T47D (cell line): Measurements from ENCODE around the gene ZNF143.
A peak's percentile ranks its signal among the peaks of the same experiment; 100 is the strongest.

Experiments
- DNase-seq, 2 experiments: peaks; one replicate each; pipeline versions ENCODE4 v3.0.0 to v3.0.0-alpha.2; 2011 to 2012; ENCODE audit warnings: low read depth in 1 of 2, low spot score in 1 of 2
- JUND ChIP-seq: IDR thresholded peaks from 2 replicates; pipeline ENCODE4 v1.6.1; 2012; ENCODE audit warnings: low read depth
- in situ Hi-C: cut with HindIII; loops from 2 replicates; pipeline ENCODE4 v1.10.0; 2016; ENCODE audit warnings: low sequenced_read_pairs, low pct_unique_long_range_greater_than_20kb

ZNF143 gene

GRCh38 chr11:9568161-9568853 is 107.5 kb downstream of the ZNF143 start:
- DNase-seq, result peak in 1 of 2 experiments; percentile 20
- no peak for TF ChIP-seq JUND
- in situ Hi-C loops, result no loop called here

GRCh38 chr11:9568854-9569587 is 108.2 kb downstream of the ZNF143 start:
- peak in 1 of 2 experiments; percentile 97 for DNase-seq
- in situ Hi-C loops, result no loop called here
- TF ChIP-seq JUND, result peak; percentile 34; the same call in 1 of the 2 replicates

DNA sequence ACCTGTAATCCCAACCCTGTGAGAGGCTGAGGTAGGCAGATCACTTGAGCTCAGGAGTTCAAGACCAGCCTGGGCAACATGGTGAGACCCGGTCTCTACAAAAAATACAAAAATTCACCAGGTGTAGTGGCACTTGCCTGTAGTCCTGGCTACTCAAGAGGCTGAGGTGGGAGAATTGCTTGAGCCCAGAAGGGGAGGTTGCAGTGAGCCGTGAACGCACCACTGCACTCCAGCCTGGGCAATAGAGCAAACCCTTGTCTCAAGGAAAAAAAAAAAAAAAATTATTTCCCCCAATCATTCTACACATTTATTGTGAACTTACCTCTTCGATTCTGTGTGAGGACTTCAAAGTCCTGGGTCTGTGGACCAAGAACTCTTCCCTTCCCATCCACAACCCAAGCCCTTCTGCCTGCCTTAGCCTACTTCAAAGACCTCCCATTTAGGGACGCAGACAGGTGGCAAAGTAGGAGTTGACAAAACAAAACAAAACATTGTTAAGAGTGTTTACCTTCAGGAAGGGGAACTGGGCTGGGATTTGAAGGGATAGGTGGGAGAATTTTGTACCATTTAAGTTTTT is 108.9 kb downstream of the ZNF143 start:
- DNase-seq, result peak in 1 of 2 experiments; percentile 27
- in situ Hi-C loops, result no loop called here
- TF ChIP-seq JUND, result no peak

GRCh38 chr11:9570313-9571025 is 109.7 kb downstream of the ZNF143 start:
- in situ Hi-C loops, result no loop called here
- no peak for TF ChIP-seq JUND
- no peak for DNase-seq

DNA sequence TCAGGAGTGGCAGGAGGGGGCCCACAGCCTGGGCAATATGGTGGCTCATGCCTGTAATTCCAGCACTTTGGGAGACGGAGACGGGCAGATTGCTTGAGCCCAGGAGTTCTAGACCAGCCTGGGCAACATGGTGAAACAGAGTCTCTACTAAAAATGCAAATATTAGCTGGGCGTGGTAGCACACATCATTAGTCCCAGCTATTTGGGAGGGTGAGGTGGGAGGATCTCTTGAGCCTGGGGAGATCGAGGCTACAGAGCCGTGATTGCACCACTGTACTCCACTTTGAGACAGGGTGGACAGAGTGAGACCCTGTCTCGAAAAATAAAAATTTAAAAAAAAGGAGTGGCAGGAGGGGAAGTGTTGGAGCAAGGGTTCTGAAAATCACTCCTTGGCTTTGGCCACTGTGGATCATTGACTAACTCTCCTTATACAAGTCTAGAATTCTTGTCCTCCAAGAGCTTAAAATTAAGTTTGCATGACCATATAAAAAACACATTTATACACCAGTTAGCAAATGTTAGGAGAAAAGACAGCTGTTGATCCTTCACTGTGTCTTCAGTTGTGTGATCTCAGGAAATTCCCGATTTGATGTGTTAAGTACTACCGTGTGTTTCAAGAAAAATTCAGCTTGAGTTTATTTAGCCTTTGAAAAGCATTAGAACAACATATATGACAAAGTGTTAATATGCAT is 110.4 kb downstream of the ZNF143 start:
- no peak for TF ChIP-seq JUND
- peak in 1 of 2 experiments; percentile 45 for DNase-seq
- in situ Hi-C loops, result no loop called here

GRCh38 chr11:9571763-9572115 is 110.9 kb downstream of the ZNF143 start:
- TF ChIP-seq JUND, result no peak
- in situ Hi-C loops, result no loop called here

DNA sequence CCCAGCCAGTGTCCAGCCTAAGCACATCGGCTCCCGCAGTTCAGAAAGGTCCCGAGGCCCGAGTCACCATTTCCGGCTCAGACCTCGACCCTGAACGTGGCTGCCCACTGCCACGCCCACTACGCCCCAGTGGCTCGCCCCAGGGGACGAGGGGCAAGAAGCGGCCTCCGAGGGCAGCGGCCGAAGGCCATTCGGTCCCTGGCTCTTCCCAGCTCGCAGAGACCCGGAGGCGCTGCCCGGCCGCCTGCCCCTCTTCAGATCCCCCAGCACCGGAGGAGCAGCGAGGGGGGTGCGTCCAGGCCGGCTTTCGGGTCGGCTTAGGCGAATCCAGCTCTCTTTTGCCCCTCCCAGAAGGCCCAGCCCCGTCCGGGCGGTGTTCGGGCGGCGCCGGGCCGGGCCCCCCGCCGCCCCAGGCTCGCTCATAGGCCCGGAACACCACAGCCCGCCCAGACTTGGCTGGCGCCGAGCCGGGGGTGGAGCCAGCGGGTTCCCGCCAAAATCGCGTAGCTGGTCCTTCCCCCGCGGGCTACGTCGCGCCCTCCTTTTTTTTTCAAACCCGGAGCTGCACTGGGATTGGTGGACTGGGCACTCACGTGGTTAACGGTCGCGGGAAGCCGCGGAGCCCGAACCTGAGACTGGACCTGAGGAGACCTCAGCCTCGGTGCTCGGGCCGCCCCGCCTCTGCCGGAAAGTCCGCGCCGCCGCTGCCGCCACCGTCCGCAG is 112.4 kb downstream of the ZNF143 start, which contains the start of gene WEE1:
TSS of gene WEE1 (plus strand) at position 619 of the 723 bp plus-strand sequence. CDS start 264 bp downstream, outside the sequence.
- TF ChIP-seq JUND, result no peak
- peak; percentile 82 to 98 for DNase-seq
- in situ Hi-C loops, result no loop called here

More at GRCh38 chr11:9571763-9572115, 110.9 kb downstream of the ZNF143 start:
- DNase-seq, result peak in 1 of 2 experiments; percentile 13

- DNase-seq, result no peak
Measured at GRCh38 chr11:9573775-9574621, 113.2 kb downstream of the ZNF143 start.

DNA sequence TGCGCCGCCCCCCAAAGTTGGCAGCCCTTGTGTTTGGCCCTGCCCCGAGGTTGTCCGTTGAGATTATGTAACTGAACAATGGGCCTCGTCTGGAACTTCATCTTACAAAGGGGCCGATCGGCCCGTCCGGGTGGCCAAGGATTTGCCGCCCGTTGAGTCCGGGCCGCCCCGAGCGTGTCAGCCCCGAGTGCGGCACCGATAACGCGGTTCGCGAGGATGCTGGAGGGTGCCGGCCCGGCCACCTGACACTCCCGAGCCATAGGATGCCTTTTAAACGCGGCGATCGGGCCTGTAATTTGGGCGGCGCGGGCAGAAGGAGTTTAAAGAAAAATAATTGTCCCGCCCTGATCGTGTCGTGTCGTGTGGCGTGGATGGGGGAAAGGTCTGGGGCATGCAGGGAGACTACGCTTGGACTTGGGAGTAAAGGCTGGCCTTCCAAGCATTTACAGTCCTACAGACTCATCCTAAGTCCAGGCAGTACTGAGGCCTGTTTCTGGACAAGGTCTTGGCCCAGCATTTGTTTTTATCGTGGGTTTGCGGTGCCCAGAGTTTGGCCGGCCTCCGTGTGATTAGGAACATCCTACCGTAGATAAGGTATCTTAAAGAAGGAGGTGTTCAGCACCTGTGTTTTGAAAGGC is 113.9 kb downstream of the ZNF143 start:
- DNase-seq, result peak in 1 of 2 experiments; percentile 19
- in situ Hi-C loops, result loop anchor here (25.0 kb wide), 1 partner anchor 163 kb away; no protein-coding TSS in a partner anchor
- TF ChIP-seq JUND, result no peak

More at GRCh38 chr11:9573775-9574621, 113.2 kb downstream of the ZNF143 start:
- in situ Hi-C loops, result no loop called here
- no peak for TF ChIP-seq JUND
